Spleen (tissue), 11 donors: ENCODE measurements around the gene IVNS1ABP. TPM values are rescaled to one million over a fixed set of nuclear protein-coding genes. Genes with fewer than 3 reads are reported as not detected.

Experiments
- DNase-seq: peaks from one replicate; pipeline ENCODE4 v3.0.0-alpha.2; 2020
- H3K27ac ChIP-seq, 8 donors: fragments of 200-600 bp; sonication (generic) in 7 of 8; 1 replicate in 4 of 8; 2 replicates in 4 of 8; pipeline versions ENCODE4 v1.5.0 to v1.8.0; 2016 to 2021; ENCODE audit warnings: inconsistent platforms in 4 of 8, mild to moderate bottlenecking in 4 of 8, moderate library complexity in 1 of 8
- H3K27me3 ChIP-seq, 7 donors: fragments of 200-600 bp; sonication (generic) in 6 of 7; replicated peaks in 1 of 7; 1 replicate in 4 of 7; 2 replicates in 3 of 7; pipeline versions ENCODE4 v1.5.0 to v1.8.0; 2016 to 2021; ENCODE audit warnings: inconsistent platforms in 3 of 7, mild to moderate bottlenecking in 1 of 7
- H3K36me3 ChIP-seq, 6 donors: fragments of 200-600 bp; sonication (generic) in 5 of 6; 1 replicate in 4 of 6; 2 replicates in 2 of 6; pipeline versions ENCODE4 v1.5.0 to v1.8.0; 2016 to 2021; ENCODE audit warnings: inconsistent platforms in 2 of 6
- H3K4me1 ChIP-seq, 6 donors: fragments of 200-600 bp; sonication (generic) in 5 of 6; 1 replicate in 3 of 6; 2 replicates in 3 of 6; pipeline versions ENCODE4 v1.5.0 to v1.8.0; 2016 to 2021; ENCODE audit warnings: inconsistent platforms in 3 of 6
- H3K4me3 ChIP-seq, 8 donors: fragments of 200-600 bp; sonication (generic) in 7 of 8; 1 replicate in 4 of 8; 2 replicates in 4 of 8; pipeline versions ENCODE4 v1.5.0 to v1.8.0; 2016 to 2021; ENCODE audit warnings: inconsistent platforms in 4 of 8, mild to moderate bottlenecking in 4 of 8, moderate library complexity in 2 of 8
- H3K9me3 ChIP-seq, 8 donors: fragments of 200-600 bp; sonication (generic) in 7 of 8; 1 replicate in 4 of 8; 2 replicates in 4 of 8; pipeline versions ENCODE4 v1.5.0 to v1.8.0; 2016 to 2021; ENCODE audit warnings: inconsistent platforms in 4 of 8
- POLR2A ChIP-seq, 3 donors: fragments of 450-650 bp; IDR thresholded peaks; one replicate each; pipeline ENCODE4 v1.5.1; 2017; ENCODE audit warnings: antibody characterized with exemption in 3 of 3, mild to moderate bottlenecking in 1 of 3
- POLR2AphosphoS5 ChIP-seq, 3 donors: sonication (generic); formaldehyde crosslinking; IDR thresholded peaks; one replicate each; pipeline ENCODE4 v1.5.1; 2017; ENCODE audit warnings: antibody characterized with exemption in 3 of 3
- WGBS, 5 donors: extraction: QIAGEN DNeasy Blood & Tissue Kit in 3 of 5; methylation state at CpG; one replicate each; pipeline versions ENCODE4 v1.1.5 to v1.1.7; 2013 to 2018; 5-methylcytosine and 5-hydroxymethylcytosine counted together
- intact Hi-C: fragments of 100-400 bp; cut with DNase I; formaldehyde crosslinking; loops from one replicate; pipeline ENCODE4 v1.15.0; 2023; ENCODE audit warnings: low total_unique reads
- polyA plus RNA-seq, 3 donors: library from polyadenylated mRNA; stranded (reverse); fragments of 200-250 nt; gene quantifications; one replicate each; pipeline ENCODE4 v1.2.1, GENCODE V29; 2013
- total RNA-seq, 7 donors: library from RNA; depleted of rRNA in 3 of 7; stranded (reverse); fragments of >200 nt in 3 of 7; fragmentation: NEBNext Ultra II Directional in 4 of 7; extraction: Animal tissue kit (Norgen Biotek cat#: 25700) in 4 of 7; gene quantifications; one replicate each; pipeline versions ENCODE4 v1.1.0 to v1.2.1, GENCODE V29; 2016 to 2021
- TF ChIP-seq, protein P1 (sequence below), 11 experiments: fragments of 200-600 bp in 7 of 11; fragments of 450-650 bp in 4 of 11; sonication (generic) in 4 of 11; IDR thresholded peaks in 8 of 11; conservative IDR thresholded peaks in 3 of 11; 1 replicate in 7 of 11; 2 replicates in 4 of 11; pipeline versions ENCODE4 v1.4.0 to v1.8.0; 2016 to 2021; ENCODE audit warnings: antibody characterized with exemption in 11 of 11, inconsistent platforms in 4 of 11, mild to moderate bottlenecking in 1 of 11
- donor health status: healthy with polysubstance abuse.
- donor health status: DM: no; HTN: no; CAD: no; lungs with moderate emphysema.
- donor health status: DM: no; HTN: no; CAD: no.
- donor health status: Bipolar disorder and iron deficiency.
- donor health status: healthy.
- donor health status: DM: no; HTN: no; CAD: no.
- donor health status: DM: yes; HTN: yes; CAD: no.

IVNS1ABP gene
- total and polyA plus RNA-seq, 10 donors = 29.5 to 148 (median 107) TPM

DNA sequence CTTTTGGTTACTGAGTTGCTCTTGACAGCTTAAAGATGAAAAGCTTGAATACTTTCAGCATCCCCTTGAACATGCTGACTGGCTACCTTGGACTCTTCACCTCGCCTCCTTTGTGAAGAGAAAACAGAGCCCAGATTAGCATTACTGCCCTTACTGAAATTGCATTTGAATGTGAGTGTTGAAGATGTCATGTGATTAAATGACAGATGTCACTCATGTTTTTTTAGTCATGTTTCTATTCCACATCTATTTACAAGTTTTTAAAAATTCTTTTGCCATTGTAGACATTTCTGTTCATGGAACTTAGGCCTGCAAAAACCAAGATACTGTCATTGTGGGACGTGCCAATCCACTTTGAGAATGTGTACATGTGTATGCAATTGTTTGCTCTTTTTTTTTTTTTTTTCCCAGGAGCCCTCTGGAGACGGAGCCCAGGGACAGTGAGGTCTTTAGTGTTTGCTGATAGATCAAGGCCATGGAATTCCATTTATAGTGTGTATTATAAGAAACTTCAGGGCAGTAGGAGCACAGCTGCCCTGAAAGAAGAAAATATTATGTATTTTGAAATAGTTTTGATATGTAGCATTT, 25.7 kb upstream of the IVNS1ABP start:
- no peak for DNase-seq
- H3K4me1 ChIP-seq = peaks cover 14 to 58% (median 40%) of the 10 kb centered on the region in 6 donors
- WGBS, 5 donors = 78 to 96% (median 89%) methylated on average over 3 of the region's 3 CpGs

DNA sequence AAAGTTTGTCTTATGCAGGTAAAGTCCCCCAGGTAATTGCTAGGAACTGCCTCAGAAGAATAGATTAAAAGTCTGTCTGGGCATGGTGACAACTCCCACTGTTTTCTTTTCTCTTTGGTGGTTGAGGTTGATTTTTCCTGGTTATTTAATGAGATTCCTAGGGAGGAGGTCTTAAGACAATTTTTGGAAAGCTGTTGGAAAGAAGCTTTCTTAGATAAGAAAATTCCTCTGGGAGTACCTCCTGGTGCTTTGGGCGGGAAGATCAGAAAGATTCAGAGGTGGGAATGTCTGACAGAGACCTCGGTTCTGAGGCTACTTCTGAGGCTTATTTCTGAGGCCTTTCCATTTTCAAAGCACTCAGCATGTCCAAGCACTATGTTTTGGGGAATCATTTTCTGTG, 25.0 kb upstream of the IVNS1ABP start:
- DNase-seq = no peak
- Histone ChIP-seq H3K9me3 (no peaks in the 10 kb centered on the region), H3K27ac (no peak overlapping the region), H3K27me3 (no peaks in the 10 kb centered on the region), H3K36me3 (no peaks in the 10 kb centered on the region), H3K4me1 (peaks cover 14 to 60% (median 44%) of the 10 kb centered on the region in 6 donors), H3K4me3 (no peak overlapping the region)
- TF ChIP-seq POLR2A (IDR thresholded peaks at IDR 0.05) (no peak), POLR2AphosphoS5 (IDR thresholded peaks at IDR 0.05) (no peak)
- TF ChIP-seq, protein P1, sequence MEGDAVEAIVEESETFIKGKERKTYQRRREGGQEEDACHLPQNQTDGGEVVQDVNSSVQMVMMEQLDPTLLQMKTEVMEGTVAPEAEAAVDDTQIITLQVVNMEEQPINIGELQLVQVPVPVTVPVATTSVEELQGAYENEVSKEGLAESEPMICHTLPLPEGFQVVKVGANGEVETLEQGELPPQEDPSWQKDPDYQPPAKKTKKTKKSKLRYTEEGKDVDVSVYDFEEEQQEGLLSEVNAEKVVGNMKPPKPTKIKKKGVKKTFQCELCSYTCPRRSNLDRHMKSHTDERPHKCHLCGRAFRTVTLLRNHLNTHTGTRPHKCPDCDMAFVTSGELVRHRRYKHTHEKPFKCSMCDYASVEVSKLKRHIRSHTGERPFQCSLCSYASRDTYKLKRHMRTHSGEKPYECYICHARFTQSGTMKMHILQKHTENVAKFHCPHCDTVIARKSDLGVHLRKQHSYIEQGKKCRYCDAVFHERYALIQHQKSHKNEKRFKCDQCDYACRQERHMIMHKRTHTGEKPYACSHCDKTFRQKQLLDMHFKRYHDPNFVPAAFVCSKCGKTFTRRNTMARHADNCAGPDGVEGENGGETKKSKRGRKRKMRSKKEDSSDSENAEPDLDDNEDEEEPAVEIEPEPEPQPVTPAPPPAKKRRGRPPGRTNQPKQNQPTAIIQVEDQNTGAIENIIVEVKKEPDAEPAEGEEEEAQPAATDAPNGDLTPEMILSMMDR (IDR thresholded peaks at IDR 0.05 in 8 of 11, conservative IDR thresholded peaks at IDR 0.05 in 3 of 11) = no peak
- 85 to 100% (median 97%) methylated on average over 2 of the region's 2 CpGs for WGBS, 5 donors
- intact Hi-C loops = no loop called here

More for the DNA sequence above, 25.7 kb upstream of the IVNS1ABP start:
- TF ChIP-seq, protein P1 (IDR thresholded peaks at IDR 0.05 in 8 of 11, conservative IDR thresholded peaks at IDR 0.05 in 3 of 11) = no peak
- H3K4me3 ChIP-seq = no peak overlapping the region
- intact Hi-C loops = no loop called here
- H3K27me3 ChIP-seq = no peaks in the 10 kb centered on the region
- no peak overlapping the region for H3K27ac ChIP-seq
- no peaks in the 10 kb centered on the region for H3K9me3 ChIP-seq
- H3K36me3 ChIP-seq = no peaks in the 10 kb centered on the region

DNA sequence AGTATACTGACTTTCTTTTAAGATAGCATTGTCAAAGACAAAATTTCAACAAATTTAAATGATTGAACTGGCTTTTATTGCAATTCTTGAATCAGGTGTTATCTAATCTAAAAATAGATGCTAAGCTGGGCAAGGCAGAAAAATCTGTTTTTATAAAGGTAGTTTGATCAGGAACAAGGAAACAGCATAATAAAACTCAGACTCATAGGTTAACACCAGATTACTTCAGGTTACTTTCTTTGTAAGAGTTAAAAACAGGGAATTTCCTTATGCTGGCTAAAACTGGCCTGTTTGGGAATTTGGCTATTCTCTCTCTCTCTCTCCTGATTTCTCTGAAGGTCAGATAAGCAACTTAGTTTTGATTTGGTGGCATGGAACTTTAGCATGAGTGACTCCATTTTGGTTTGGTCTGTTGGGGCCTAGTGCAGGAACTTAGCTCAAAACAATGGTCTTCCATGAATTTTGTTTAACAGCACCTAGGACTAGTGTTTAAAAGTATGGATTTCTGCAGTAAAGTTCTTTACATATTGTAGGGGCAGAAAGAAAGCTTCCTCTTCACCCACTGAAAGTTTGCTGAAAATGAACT, 24.2 kb upstream of the IVNS1ABP start:
- intact Hi-C loops = no loop called here
- Histone ChIP-seq H3K36me3 (no peaks in the 10 kb centered on the region), H3K27ac (no peak overlapping the region), H3K27me3 (no peaks in the 10 kb centered on the region), H3K9me3 (no peaks in the 10 kb centered on the region), H3K4me3 (no peak overlapping the region), H3K4me1 (peaks cover 14 to 57% (median 37%) of the 10 kb centered on the region in 6 donors)
- no peak for DNase-seq
- TF ChIP-seq, protein P1 (IDR thresholded peaks at IDR 0.05 in 8 of 11, conservative IDR thresholded peaks at IDR 0.05 in 3 of 11) = no peak
- TF ChIP-seq POLR2AphosphoS5 (IDR thresholded peaks at IDR 0.05) = no peak
- no peak for TF ChIP-seq POLR2A (IDR thresholded peaks at IDR 0.05)

DNA sequence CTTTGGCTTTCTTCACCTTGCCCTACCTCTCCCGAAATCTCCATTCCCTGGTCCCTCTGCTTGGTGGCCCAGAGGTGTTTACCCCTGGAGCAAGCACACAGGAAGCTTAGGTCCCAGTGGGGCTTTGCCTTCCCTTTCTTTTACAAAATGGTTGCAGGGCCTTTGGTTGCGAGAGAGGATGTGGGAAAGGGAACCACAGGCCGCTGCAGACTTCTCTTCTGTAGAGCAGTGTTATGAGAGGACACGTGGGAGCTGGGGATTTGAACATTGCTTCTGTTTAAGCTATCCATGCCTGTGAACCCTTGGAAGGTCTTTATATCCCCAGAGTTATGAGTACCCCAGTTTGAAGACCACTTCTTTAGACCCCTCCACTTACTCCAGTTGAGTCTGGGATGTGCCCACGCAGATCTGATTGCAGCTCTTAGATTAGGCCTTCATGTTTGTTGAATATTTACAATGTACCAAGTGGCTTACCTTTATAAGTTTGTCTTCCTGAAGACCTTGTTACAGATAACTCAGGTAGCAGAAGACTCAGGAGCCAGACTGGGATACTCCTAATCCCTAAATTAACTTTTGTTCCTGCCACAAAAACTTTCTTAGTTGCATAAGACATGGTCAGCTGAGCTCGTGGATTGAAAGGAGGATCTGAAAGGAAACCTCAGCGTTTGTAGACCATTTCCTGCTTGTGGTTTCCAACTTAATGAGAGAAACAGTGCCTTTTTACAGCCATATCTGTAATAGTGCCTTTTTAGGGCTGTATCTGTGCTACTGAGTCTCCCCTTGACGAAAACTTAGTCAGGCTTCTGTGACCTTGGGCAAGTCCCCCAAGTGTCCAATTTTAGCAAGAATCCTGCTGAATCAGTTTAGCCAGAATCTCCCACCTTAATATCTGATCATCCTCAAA, 21.9 kb upstream of the IVNS1ABP start:
- WGBS, 5 donors = 22 to 41% (median 33%) methylated on average over 8 of the region's 8 CpGs

More for the DNA sequence above, 21.9 kb upstream of the IVNS1ABP start:
- Histone ChIP-seq H3K27ac (peak overlapping the region; percentile 39 to 88 (median 81)), H3K4me1 (peaks cover 11 to 46% (median 32%) of the 10 kb centered on the region in 6 donors), H3K36me3 (no peaks in the 10 kb centered on the region), H3K4me3 (peak overlapping the region in 1 of 8 donors; percentile 49), H3K27me3 (no peaks in the 10 kb centered on the region), H3K9me3 (no peaks in the 10 kb centered on the region)
- TF ChIP-seq, protein P1 (IDR thresholded peaks at IDR 0.05 in 8 of 11, conservative IDR thresholded peaks at IDR 0.05 in 3 of 11) = no peak
- peak in 1 of 3 donors; percentile 52 for TF ChIP-seq POLR2AphosphoS5 (IDR thresholded peaks at IDR 0.05)
- no peak for TF ChIP-seq POLR2A (IDR thresholded peaks at IDR 0.05)
- DNase-seq = peak; percentile 83
- intact Hi-C loops = no loop called here
